Esophagus squamous epithelium (tissue), 4 donors: Measurements from ENCODE around the gene TRAK1.

Experiments
- POLR2A ChIP-seq, 4 donors: fragments of 450-650 bp; IDR thresholded peaks; one replicate each; pipeline ENCODE4 v1.6.1; 2017; ENCODE audit warnings: antibody characterized with exemption in 4 of 4, mild to moderate bottlenecking in 4 of 4, moderate library complexity in 3 of 4
- TF ChIP-seq, protein P1 (sequence below), 6 experiments: fragments of 450-650 bp in 4 of 6; fragments of 200-600 bp in 2 of 6; sonication (generic) in 2 of 6; IDR thresholded peaks; one replicate each; pipeline ENCODE4 v1.5.1; 2016 to 2019; ENCODE audit warnings: antibody characterized with exemption in 6 of 6, mild to moderate bottlenecking in 4 of 6, moderate library complexity in 4 of 6

DNA sequence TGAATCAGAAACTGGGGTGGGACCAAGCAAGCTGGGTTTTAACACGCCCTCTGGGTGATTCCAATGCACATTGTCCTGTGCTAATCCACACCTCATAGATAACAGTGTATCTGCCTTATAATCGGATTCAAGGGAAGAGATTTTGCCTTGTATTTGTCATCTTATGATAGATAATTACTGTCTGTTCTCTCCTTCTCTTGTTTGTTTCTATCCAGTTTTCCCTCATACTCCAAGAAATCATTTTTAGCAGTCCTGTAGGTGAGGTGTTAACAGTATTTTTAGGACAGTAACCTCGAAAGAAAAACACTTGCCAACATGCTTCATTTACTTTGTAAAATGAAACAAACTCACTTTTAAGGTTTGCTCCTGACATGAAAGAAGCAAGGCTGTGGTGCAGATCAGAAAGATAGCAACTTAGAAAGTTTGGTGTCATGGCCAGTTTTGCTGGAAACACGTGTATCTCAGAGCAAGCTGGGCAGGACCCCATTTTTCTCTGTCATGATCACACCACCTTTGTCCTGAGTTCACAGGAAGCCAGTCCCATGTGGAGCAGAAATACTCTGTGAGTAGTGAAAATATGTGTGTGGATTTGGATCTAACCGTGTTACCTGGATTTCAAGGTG lies 72.6 kb downstream of the TRAK1 start:
- TF ChIP-seq, protein P1, sequence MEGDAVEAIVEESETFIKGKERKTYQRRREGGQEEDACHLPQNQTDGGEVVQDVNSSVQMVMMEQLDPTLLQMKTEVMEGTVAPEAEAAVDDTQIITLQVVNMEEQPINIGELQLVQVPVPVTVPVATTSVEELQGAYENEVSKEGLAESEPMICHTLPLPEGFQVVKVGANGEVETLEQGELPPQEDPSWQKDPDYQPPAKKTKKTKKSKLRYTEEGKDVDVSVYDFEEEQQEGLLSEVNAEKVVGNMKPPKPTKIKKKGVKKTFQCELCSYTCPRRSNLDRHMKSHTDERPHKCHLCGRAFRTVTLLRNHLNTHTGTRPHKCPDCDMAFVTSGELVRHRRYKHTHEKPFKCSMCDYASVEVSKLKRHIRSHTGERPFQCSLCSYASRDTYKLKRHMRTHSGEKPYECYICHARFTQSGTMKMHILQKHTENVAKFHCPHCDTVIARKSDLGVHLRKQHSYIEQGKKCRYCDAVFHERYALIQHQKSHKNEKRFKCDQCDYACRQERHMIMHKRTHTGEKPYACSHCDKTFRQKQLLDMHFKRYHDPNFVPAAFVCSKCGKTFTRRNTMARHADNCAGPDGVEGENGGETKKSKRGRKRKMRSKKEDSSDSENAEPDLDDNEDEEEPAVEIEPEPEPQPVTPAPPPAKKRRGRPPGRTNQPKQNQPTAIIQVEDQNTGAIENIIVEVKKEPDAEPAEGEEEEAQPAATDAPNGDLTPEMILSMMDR (IDR thresholded peaks at IDR 0.05), result no peak
- no peak for TF ChIP-seq POLR2A (IDR thresholded peaks at IDR 0.05)
